HG03064 (cell line): Measurements from ENCODE around the gene C22orf42.
"Not testable (repeated sequence)": the region's sequence is repeated elsewhere in the genome, so short reads cannot be mapped to it uniquely, and the experiment has no call there.

Experiments used
- ATAC-seq: cut with Tn5 transposase; IDR thresholded peaks from one replicate; pipeline ENCODE4 v1.9.1; 2021; ENCODE audit warnings: low read depth; ENCODE audit not compliant: unreplicated experiment

Gene C22orf42

DNA sequence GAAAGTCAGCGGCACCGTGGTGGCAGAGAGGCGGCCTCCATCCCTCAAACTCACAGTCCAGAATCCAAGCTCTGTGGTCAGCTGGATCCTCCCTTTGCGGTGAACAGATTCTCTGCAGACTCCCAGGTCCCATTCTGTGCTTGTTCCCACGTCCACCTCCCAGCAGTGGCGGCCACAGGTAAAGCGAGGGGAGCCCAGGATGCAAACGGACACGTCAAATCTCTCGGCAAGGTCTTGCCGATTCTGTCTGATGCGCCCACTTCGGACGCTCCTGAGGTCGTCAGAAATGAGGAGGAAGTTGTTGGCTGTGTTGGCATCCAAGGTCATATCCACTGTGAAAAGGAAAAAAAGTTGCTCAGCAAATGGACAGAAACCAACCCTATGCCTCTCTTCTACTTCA, 31.9 kb upstream of the C22orf42 start:
- ATAC-seq = not testable (repeated sequence)

GRCh38 chr22:32185821-32186220, 26.7 kb upstream of the C22orf42 start:
- ATAC-seq = no peak

- no peak for ATAC-seq
Measured at GRCh38 chr22:32183625-32184024, 24.5 kb upstream of the C22orf42 start.

DNA sequence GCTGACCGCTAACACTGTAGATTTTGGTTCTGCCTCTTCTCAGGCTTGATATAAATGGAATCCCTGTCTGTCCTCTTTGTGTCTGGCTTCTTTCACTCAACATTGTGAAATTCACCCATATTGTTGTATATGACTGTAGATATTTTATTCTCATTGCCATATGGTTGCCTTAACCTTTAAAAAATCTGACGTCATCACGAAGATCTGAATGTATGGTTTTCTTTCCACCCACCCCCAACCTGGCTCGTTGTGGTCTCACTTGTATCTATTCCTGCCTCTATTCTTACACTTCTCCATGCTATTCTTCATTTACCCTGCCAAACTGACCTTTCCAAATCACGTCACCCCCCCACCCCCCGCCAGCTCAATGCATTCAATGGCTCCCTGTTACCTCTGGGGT, 21.9 kb upstream of the C22orf42 start:
- ATAC-seq = no peak

GRCh38 chr22:32177221-32177765, 18.2 kb upstream of the C22orf42 start:
- ATAC-seq = no peak

- no peak for ATAC-seq
Measured at GRCh38 chr22:32175683-32176644, 16.9 kb upstream of the C22orf42 start.

DNA sequence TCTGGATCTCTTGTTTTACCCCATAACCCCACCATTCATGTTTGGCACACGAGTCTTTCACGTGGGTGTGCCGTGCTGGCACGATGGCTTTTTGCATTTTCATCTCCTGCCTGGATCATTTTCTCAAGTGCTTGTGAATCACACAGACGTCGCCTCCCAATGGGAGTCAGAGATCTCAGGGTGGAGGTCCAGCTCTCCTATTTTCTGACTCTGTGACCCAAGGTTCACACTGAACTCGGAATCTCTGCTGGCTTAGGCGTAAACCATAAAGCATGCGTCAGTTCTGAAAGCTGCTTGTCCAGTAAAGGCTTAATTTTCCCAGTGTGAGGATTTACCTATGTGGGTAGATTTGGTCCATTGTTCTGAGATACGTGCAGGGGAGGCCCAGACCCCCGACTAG, 16.0 kb upstream of the C22orf42 start:
- no peak for ATAC-seq

- ATAC-seq = no peak
Measured at GRCh38 chr22:32165681-32166080, 6.6 kb upstream of the C22orf42 start.

- no peak for ATAC-seq
Measured at GRCh38 chr22:32164075-32164860, 5.2 kb upstream of the C22orf42 start.

GRCh38 chr22:32160411-32160810, 1.3 kb upstream of the C22orf42 start:
- ATAC-seq = not testable (repeated sequence)

- not testable (repeated sequence) for ATAC-seq
Measured at GRCh38 chr22:32157632-32158031, 1.5 kb downstream of the C22orf42 start.

- not testable (repeated sequence) for ATAC-seq
Measured at GRCh38 chr22:32154727-32155126, 4.4 kb downstream of the C22orf42 start.

GRCh38 chr22:32151641-32152040, 7.5 kb downstream of the C22orf42 start:
- ATAC-seq = not testable (repeated sequence)

GRCh38 chr22:32150647-32151046, 8.5 kb downstream of the C22orf42 start:
- ATAC-seq = not testable (repeated sequence)

DNA sequence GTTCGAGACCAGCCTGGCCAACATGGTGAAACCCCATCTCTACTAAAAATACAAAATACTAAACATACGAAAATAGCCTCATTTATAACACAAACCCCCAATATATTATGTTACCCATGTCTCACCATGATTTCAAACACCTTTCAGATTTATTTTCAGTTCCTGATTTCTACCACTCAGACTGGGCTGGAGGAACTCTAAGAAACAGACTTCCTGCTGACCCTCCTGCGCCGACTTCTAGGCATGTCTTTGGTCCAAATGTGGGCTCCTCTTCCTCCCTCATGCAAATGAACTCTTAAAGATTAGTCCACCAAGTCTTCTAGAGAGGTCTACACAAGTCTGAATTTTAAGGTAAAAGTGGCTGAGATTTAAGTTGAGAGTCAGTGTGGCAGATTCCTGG, 10.7 kb downstream of the C22orf42 start:
- not testable (repeated sequence) for ATAC-seq

DNA sequence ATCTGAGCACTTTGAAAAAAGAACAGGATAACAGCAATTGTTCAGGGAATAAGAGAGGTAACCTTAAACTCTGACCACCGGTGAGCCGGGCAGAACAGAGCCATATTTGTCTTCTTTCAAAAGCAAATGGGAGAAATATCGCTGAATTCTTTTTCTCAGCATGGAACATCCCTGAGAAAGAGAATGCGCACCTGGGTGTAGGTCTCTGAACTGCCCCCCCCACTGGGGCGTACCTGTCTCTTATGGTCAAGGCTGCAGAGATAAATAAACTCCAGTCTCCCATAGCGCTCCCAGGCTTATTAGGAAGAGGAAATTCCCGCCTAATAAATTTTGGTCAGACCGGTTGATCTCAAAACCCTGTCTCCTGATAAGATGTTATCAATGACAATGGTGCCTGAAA, 12.0 kb downstream of the C22orf42 start:
- ATAC-seq = not testable (repeated sequence)

- ATAC-seq = no peak
Measured at GRCh38 chr22:32144496-32145274, 14.4 kb downstream of the C22orf42 start.

DNA sequence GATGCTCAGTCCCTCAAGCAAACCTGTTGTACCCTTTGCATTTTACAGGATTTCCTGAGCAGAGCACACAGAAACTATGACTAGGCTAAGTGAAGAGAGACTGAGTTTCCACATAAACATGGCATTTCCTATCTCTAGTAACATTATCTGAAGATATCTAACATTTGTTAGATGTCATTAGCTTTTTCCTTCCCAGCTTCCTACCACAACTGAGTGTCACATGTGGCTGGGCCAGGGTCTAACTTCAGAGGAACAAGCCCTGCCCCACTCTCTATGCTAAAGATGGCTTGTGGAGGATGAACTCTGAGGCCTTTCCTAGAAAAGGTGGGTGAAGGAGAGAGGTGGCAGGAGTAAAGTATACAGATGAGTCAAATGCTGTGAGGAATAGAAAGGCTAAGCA, 16.5 kb downstream of the C22orf42 start:
- ATAC-seq = no peak

DNA sequence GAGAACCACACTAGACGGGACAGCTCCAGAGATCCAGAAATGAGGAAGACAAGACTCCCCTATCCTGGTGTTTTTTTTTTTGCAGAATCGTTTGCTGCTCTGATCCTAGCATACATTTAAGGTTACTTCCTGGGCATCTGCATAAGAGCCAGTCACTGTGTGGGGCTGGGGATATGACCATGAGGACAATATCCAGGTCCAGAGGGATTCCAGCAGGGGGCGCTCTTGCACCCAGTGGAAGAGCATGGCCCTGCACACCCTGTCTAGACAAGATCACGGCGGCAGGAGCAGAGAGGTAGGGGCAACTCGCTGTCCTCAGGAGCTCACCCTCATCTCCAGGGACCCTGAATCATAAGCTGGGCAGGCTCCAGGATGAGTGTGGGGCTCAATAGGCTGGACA, 18.4 kb downstream of the C22orf42 start:
- ATAC-seq = not testable (repeated sequence)

DNA sequence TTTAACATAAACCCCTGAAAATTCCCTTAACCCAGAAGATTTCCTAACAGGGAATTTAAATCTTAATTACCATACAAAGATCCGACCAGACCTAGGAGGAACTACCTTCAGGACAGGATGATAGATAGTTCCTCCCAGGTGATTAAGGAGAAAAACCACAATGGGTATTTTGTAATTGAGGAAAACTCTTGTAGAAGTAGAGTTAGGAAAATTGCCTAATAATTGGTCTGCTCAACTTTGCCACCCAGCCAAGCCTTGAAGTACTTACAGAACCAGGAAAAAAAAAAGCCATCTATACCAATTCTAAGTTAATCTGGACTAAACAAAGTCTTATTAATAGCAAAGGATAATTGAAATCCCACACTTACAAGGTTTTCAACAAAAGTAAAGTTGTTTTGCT, 20.5 kb downstream of the C22orf42 start:
- ATAC-seq = not testable (repeated sequence)
